Stomach smooth muscle (tissue), 2 donors: ENCODE results near the gene SPTLC1.

Experiments used
- H3K27ac ChIP-seq: one replicate; pipeline ENCODE4 v1.7.0; 2013; ENCODE audit warnings: mild to moderate bottlenecking, low read length, inconsistent platforms
- H3K27me3 ChIP-seq, 2 donors: one replicate each; pipeline ENCODE4 v1.7.0; 2013; ENCODE audit warnings: low read length in 2 of 2; ENCODE audit not compliant: insufficient read depth in 2 of 2, control insufficient read depth in 1 of 2
- H3K36me3 ChIP-seq, 2 donors: one replicate each; pipeline ENCODE4 v1.7.0; 2013; ENCODE audit warnings: low read length in 2 of 2; ENCODE audit not compliant: control insufficient read depth in 2 of 2, insufficient read depth in 2 of 2
- H3K4me1 ChIP-seq: one replicate; pipeline ENCODE4 v1.7.0; 2013; ENCODE audit warnings: low read length; ENCODE audit not compliant: control insufficient read depth, insufficient read depth
- H3K4me3 ChIP-seq, 2 donors: one replicate each; pipeline ENCODE4 v1.7.0; 2013; ENCODE audit warnings: low read length in 2 of 2
- H3K9ac ChIP-seq, 2 donors: one replicate each; pipeline ENCODE4 v1.7.0; 2013; ENCODE audit warnings: low read length in 2 of 2, mild to moderate bottlenecking in 1 of 2
- H3K9me3 ChIP-seq, 2 donors: one replicate each; pipeline ENCODE4 v1.7.0; 2013; ENCODE audit warnings: low read length in 2 of 2; ENCODE audit not compliant: control insufficient read depth in 2 of 2
- donor health status: healthy.
- donor health status: Pancreatic carcinoma.

The SPTLC1 gene

GRCh38 chr9:92077888-92078287 is 37.3 kb downstream of the SPTLC1 start:
- Histone ChIP-seq H3K36me3 (peaks cover 4 to 20% of the 10 kb centered on the region in 2 donors), H3K4me1 (no peaks in the 10 kb centered on the region), H3K4me3 (no peak overlapping the region), H3K27me3 (no peaks in the 10 kb centered on the region), H3K9me3 (no peaks in the 10 kb centered on the region), H3K27ac (no peak overlapping the region), H3K9ac (no peak overlapping the region)

DNA sequence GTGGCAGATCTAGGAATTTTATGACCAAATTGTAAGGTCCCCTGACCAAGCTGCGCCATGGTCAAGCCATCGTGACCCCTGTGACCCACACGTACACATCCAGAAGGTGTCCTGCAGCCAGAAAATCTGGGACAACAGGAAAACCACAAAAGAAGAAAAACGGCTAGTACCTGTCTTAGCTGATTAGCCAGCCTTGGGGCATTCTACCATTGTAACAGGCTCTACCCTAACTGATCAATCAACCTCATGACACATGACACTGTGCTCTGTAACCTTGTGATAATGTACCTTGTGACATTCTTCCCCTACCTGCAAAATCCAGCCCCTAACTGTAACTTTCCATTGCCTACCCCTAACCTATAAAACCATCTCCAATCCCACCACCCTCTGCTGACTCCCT is 43.6 kb downstream of the SPTLC1 start:
- Histone ChIP-seq H3K4me3 (no peak overlapping the region), H3K4me1 (no peaks in the 10 kb centered on the region), H3K9ac (no peak overlapping the region), H3K27ac (no peak overlapping the region), H3K9me3 (no peaks in the 10 kb centered on the region), H3K36me3 (peaks cover 11 to 16% of the 10 kb centered on the region in 2 donors), H3K27me3 (no peaks in the 10 kb centered on the region)

GRCh38 chr9:92066168-92066567 is 49.0 kb downstream of the SPTLC1 start:
- H3K9ac ChIP-seq = no peak overlapping the region
- peaks cover 16 to 17% of the 10 kb centered on the region in 2 donors for H3K36me3 ChIP-seq
- H3K27ac ChIP-seq = no peak overlapping the region
- H3K9me3 ChIP-seq = peaks cover 2 to 5% of the 10 kb centered on the region in 2 donors
- H3K4me1 ChIP-seq = no peaks in the 10 kb centered on the region
- H3K4me3 ChIP-seq = no peak overlapping the region
- H3K27me3 ChIP-seq = no peaks in the 10 kb centered on the region

- Histone ChIP-seq H3K36me3 (peaks cover 15 to 17% of the 10 kb centered on the region in 2 donors), H3K4me3 (no peak overlapping the region), H3K27ac (no peak overlapping the region), H3K9me3 (peaks cover 2 to 8% of the 10 kb centered on the region in 2 donors), H3K9ac (no peak overlapping the region), H3K4me1 (no peaks in the 10 kb centered on the region), H3K27me3 (no peaks in the 10 kb centered on the region)
Measured at GRCh38 chr9:92064711-92065110, 50.5 kb downstream of the SPTLC1 start.

GRCh38 chr9:92061184-92061583 is 54.0 kb downstream of the SPTLC1 start:
- no peak overlapping the region for H3K27ac ChIP-seq
- no peak overlapping the region for H3K4me3 ChIP-seq
- H3K4me1 ChIP-seq = no peaks in the 10 kb centered on the region
- H3K9ac ChIP-seq = no peak overlapping the region
- H3K27me3 ChIP-seq = no peaks in the 10 kb centered on the region
- peaks cover 5 to 10% of the 10 kb centered on the region in 2 donors for H3K36me3 ChIP-seq
- H3K9me3 ChIP-seq = peaks cover 2 to 8% of the 10 kb centered on the region in 2 donors

DNA sequence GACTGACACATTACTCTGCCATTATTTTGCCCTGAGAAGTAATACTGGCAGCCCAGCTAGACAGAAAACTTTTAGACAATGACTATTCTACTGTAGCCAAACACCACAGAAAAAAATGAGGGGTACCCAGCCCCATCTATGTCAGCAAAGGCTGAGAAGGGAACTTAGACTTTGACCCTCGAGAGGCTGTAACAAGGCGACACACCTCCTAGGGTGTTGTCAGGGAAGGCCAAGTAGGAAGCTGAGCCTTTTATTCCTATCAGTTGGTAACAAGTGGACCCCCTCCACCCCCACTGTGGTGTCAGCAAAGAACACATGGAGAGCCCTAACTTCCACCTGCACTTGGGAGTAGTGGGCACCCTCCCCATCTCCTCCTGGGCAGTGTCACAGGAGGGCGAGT is 55.6 kb downstream of the SPTLC1 start:
- no peak overlapping the region for H3K27ac ChIP-seq
- H3K36me3 ChIP-seq = peaks cover 7 to 10% of the 10 kb centered on the region in 2 donors
- H3K27me3 ChIP-seq = no peaks in the 10 kb centered on the region
- H3K4me3 ChIP-seq = no peak overlapping the region
- no peak overlapping the region for H3K9ac ChIP-seq
- H3K9me3 ChIP-seq = peaks cover 2 to 8% of the 10 kb centered on the region in 2 donors
- H3K4me1 ChIP-seq = no peaks in the 10 kb centered on the region

DNA sequence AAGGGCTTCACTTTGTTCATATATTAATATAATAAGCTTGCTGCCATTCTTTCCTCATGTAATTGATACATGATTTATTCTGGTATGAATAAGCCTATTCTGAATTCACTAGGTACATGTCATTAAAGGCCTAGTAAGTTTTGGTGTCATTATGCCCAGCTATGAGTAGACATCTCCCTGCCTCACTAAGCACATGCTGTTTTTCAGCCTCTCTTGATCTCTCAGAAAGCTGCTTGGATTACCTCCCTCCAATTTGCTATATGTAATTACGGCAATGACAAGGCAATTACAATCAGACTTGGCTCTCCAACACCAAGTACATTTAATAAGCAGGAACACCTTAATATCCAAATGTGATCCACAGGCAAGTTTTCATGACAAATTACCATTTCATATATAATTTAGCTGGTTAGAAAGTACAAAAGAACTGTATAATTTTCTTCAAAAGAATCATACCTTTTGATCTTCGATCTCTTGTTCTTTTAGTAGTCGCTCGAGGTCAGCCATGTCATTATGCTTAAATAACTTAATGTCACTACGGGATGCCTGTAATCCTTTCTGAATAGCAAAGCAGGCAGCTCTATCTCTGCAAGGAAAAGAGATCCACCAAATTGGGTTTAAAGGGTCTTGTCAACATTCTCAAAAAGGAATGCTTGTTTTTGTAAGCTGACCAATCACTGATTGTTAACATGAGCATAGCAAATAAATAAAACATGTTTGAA is 56.3 kb downstream of the SPTLC1 start:
- Histone ChIP-seq H3K27ac (no peak overlapping the region), H3K9ac (no peak overlapping the region), H3K9me3 (peaks cover 2 to 8% of the 10 kb centered on the region in 2 donors), H3K4me3 (no peak overlapping the region), H3K4me1 (no peaks in the 10 kb centered on the region), H3K36me3 (peaks cover 5 to 11% of the 10 kb centered on the region in 2 donors), H3K27me3 (no peaks in the 10 kb centered on the region)

- no peak overlapping the region for H3K4me3 ChIP-seq
- peaks cover 2 to 8% of the 10 kb centered on the region in 2 donors for H3K9me3 ChIP-seq
- no peak overlapping the region for H3K9ac ChIP-seq
- H3K27ac ChIP-seq = no peak overlapping the region
- H3K4me1 ChIP-seq = no peaks in the 10 kb centered on the region
- H3K27me3 ChIP-seq = no peaks in the 10 kb centered on the region
- peaks cover 3 to 11% of the 10 kb centered on the region in 2 donors for H3K36me3 ChIP-seq
Measured at GRCh38 chr9:92058026-92058425, 57.2 kb downstream of the SPTLC1 start.

DNA sequence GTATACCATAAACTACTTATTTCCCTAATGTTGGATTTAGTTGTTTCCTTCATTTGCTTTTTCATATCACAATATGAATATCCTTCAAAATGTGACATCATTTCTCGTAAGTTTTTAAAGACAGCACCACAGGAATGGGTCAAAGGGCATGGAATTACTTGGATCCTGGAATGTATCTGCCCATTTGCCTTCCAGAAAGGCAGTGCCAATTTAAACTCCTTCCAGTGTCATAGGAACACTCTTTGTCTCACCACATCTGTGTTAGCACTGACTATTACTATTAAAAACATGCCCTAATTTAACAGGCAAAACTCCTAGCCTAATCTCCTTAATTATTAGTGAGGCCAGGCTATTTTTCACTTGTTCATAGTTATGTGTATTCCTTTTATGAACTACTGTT is 58.0 kb downstream of the SPTLC1 start:
- no peak overlapping the region for H3K27ac ChIP-seq
- H3K36me3 ChIP-seq = peaks cover 3 to 11% of the 10 kb centered on the region in 2 donors
- peaks cover 0 to 4% of the 10 kb centered on the region in 2 donors for H3K9me3 ChIP-seq
- H3K4me1 ChIP-seq = no peaks in the 10 kb centered on the region
- no peak overlapping the region for H3K4me3 ChIP-seq
- H3K27me3 ChIP-seq = no peaks in the 10 kb centered on the region
- H3K9ac ChIP-seq = no peak overlapping the region

DNA sequence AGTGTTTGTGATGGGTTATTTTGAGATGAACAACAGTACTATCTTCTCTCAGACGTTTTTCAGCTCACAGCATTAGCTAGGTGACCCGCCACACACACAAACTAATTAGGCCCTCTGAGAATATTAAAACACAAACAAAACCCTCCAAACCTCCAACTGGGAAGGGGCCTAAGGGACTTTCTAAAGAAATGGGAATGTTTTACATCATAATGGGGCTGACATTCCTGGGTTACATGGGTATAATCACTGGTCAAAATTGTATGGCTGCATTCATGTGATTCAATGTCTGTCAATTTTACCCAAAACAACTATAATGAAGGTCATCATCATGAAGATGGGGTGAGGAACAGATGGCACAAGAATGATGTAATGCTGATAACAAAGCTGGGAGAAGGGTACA is 59.6 kb downstream of the SPTLC1 start:
- Histone ChIP-seq H3K9me3 (no peaks in the 10 kb centered on the region), H3K9ac (no peak overlapping the region), H3K36me3 (peaks cover 3 to 11% of the 10 kb centered on the region in 2 donors)

GRCh38 chr9:92048924-92049625 is 66.1 kb downstream of the SPTLC1 start:
- Histone ChIP-seq H3K27me3 (no peaks in the 10 kb centered on the region), H3K36me3 (peaks cover 13 to 23% of the 10 kb centered on the region in 2 donors), H3K27ac (no peak overlapping the region), H3K4me1 (peaks cover 7% of the 10 kb centered on the region), H3K9me3 (no peaks in the 10 kb centered on the region), H3K9ac (no peak overlapping the region), H3K4me3 (no peak overlapping the region)

More for the DNA sequence above, 59.6 kb downstream of the SPTLC1 start:
- Histone ChIP-seq H3K4me1 (no peaks in the 10 kb centered on the region), H3K4me3 (no peak overlapping the region), H3K27me3 (no peaks in the 10 kb centered on the region), H3K27ac (peak overlapping the region; percentile 20)
